GM12872 (cell line): Measurements from ENCODE around the gene RGS12.

Source experiments
- TF ChIP-seq, protein P1 (sequence below): IDR thresholded peaks from 3 replicates; pipeline ENCODE4 v1.5.1; 2011; ENCODE audit warnings: low read depth, mild to moderate bottlenecking, low read length, moderate library complexity; ENCODE audit not compliant: insufficient read depth

RGS12 gene

DNA sequence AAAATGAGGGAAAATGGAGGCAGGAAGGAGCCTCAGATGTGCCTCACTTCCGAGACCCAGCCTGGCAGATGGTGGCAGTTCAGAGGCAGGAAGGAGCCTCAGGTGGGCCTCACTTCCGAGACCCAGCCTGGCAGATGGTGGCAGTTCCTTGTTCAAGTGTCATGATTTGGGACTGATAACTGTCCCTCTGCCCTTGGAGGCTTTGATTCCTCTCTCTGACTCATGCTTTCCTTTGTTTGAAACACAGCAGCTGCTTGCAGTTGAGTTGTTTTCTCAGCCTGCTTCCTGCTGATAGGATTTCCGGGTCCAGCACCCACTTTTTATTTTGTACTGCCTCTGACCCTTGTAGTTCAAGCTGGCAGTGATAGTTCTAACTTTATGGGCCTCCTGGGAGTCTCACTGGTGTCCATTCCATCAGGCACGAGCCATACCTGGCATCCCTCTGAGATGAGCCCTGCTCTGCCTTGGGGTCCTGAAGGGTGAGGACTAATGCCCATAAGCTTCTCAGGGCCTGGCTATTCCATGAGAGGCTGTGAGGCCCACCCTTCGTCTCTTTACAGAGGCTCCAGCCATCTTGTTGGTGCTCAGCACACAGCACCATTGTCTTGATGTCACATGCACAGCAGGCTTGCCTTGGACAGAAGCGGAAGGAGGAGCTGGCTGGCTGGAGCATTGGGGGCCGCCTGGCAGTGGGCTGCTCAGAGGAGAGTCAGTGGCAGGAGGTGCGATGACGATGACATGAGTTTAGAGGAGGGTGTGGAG is 13.0 kb downstream of the RGS12 start:
- TF ChIP-seq, protein P1, sequence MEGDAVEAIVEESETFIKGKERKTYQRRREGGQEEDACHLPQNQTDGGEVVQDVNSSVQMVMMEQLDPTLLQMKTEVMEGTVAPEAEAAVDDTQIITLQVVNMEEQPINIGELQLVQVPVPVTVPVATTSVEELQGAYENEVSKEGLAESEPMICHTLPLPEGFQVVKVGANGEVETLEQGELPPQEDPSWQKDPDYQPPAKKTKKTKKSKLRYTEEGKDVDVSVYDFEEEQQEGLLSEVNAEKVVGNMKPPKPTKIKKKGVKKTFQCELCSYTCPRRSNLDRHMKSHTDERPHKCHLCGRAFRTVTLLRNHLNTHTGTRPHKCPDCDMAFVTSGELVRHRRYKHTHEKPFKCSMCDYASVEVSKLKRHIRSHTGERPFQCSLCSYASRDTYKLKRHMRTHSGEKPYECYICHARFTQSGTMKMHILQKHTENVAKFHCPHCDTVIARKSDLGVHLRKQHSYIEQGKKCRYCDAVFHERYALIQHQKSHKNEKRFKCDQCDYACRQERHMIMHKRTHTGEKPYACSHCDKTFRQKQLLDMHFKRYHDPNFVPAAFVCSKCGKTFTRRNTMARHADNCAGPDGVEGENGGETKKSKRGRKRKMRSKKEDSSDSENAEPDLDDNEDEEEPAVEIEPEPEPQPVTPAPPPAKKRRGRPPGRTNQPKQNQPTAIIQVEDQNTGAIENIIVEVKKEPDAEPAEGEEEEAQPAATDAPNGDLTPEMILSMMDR = no peak

DNA sequence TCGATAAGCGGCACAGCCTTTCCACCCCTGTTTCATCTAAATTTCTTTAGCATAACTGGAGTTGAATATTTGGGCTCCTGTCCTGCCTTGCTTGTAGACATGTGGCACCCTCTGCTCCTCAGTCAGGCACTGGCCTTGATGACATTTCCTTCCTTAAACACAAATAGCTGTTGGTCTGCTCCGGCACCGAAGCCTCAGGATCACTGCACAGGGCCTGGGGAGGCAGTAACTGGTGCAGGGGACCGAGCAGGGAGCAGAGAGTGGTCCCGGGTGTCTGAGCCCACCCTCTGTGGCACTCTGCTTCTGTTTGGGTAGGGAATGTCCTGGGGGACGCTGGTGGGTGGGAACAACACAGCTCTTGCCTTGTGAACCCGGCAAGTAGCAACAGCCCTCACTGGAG is 13.6 kb downstream of the RGS12 start:
- TF ChIP-seq, protein P1 = no peak

DNA sequence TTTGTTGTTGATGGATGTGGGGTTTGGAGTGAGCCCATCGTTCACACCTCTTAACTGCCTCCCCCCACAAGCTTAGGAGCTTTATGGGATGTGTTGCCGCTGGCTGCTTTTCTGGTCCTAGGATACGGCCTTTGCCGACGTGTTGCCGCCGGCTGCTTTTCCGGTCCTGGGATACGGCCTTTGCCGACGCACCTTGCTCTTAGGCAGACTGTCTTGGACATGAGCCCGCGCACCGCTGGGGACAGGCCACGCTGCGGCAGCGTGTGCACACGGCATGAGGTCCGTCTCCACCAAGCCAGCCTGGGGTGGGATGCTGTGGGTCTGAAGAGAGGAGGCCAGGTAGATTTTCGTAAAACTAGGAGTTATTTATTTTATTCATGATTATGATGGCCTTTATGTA is 14.2 kb downstream of the RGS12 start:
- TF ChIP-seq, protein P1 = no peak

DNA sequence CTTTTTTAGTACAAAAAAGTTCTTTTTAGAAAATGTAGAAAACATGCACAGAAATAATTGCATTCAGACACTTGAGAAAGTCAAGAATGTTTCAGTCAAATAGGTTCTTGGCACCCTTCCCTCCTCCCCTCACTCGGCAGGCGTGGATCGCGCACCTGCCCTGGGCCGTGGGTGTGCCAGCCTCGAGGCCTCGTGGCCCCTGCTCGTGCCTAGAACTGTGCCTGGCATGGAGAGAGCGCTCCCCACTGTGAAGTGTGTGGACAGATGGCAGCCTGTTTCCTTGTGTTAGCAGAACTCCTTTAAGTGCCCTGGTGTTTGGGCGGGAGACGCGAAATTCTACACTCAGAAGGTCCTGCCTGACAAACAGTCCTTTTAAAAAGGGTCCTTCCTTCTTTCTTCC is 14.7 kb downstream of the RGS12 start:
- TF ChIP-seq, protein P1 = no peak

GRCh38 chr4:3307891-3308575 is 15.2 kb downstream of the RGS12 start:
- TF ChIP-seq, protein P1 = no peak

- TF ChIP-seq, protein P1 = no peak
These were observed 15.9 kb downstream of the RGS12 start for GRCh38 chr4:3308691-3309090.

DNA sequence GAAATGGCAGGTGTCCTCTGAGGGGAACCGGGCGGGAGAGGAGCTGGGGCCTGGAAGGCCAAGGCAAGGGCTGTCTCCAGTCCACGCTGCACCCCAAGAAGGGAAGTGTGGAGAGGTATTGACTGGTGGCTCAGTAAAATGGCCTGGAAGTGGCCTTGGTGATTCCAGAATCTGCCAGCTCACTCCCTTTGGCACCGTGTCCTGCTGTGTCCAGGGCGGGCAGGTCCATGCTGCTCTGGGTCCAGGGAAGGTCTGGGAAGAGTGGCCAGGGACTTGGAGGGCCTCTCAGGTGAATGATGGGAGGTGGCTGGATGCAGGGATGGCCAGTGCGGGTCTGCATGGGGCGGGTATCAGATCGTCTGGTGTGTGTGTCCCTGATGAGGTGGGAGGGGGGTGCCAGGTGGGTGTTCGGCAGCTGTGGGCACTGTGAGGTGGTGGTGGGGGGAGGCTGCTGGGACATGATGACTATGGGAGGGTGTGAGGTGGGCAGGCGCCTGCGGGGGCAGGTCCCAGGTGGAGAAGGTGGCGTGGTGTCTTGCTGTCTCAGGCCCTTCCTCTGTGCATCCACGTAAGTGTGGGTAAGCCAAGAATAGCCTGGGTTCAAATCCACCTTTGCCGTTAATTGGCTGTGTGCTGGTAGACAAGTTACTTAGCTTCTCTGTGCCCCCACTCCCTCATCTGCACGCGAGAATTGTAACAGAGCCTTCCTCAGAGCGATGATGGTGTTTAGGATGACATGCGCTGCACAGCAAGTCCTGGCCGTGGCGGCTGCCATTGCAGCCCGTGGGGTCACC is 17.7 kb downstream of the RGS12 start:
- TF ChIP-seq, protein P1 = no peak
